NK-92 (cell line): ENCODE data around the gene ZNF408.

Experiments
- DNase-seq: peaks from one replicate; lab custom pipeline; 2025; ENCODE audit not compliant: unreplicated experiment; lab: John Stamatoyannopoulos, UW

The ZNF408 gene

GRCh38 chr11:46725338-46726205 lies 24.7 kb downstream of the ZNF408 start:
- DNase-seq, result no peak

DNA sequence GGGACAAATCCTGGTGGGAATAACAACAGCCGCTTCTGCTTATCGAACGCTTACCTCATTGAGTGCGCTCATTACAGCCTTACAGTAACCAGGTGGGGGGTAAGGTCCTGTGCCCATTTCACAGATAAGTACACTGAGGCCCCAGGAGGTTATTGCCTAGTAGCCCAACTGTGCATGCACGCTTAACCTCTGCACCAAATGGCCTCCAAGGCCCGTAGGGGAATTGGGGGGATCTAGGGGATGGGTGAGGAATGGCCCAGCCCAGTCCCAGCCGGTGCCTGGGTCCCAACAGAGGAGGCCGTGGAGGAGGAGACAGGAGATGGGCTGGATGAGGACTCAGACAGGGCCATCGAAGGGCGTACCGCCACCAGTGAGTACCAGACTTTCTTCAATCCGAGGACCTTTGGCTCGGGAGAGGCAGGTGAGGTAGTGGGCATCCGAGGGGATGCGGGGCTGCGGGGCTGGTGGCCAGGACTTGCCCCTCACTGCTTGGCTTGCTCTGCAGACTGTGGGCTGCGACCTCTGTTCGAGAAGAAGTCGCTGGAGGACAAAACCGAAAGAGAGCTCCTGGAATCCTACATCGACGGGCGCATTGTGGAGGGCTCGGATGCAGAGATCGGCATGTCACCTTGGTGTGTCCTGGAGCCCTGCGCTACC lies 25.5 kb downstream of the ZNF408 start:
- no peak for DNase-seq

GRCh38 chr11:46727952-46728658 lies 27.3 kb downstream of the ZNF408 start:
- DNase-seq, result no peak

- no peak for DNase-seq
Measured at GRCh38 chr11:46728659-46729040, 27.8 kb downstream of the ZNF408 start.

DNA sequence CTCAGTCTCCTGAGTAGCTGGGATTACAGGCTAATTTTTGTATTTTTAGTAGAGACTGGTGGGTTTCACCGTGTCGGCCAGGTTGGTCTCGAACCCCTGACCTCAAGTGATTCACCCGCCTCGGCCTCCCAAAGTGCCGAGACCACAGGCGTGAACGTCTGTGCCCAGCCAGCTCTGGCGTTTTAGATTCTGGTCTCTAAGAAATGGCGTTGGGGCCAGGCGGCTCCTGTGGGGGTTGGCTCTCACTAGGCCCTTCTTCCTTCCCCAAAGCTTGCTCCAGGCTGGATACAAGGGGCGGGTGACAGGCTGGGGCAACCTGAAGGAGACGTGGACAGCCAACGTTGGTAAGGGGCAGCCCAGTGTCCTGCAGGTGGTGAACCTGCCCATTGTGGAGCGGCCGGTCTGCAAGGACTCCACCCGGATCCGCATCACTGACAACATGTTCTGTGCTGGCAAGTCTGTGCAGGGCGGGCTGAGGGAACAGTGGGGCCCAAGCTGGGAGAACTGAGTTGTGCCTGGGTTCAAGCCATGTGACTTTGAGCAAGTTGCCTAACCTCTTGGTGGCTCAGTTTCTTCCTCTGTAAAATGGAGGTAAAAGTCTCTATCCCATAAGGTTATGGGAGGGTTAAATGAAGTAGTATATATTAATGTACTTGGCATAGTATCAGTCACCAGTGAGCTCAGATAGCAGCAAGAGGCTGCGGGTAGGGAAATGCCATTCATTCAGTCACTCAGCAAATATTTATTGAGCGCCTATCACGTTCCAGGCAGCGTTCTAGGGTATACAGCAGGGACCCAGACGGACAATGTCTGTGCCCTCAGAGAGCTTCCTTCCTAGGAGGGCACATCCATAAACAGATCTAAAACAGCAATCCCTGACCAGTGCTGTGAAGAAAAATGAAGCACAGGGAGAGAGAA lies 28.5 kb downstream of the ZNF408 start:
- no peak for DNase-seq

GRCh38 chr11:46731545-46731944 lies 30.7 kb downstream of the ZNF408 start:
- no peak for DNase-seq

GRCh38 chr11:46733234-46733633 lies 32.4 kb downstream of the ZNF408 start:
- DNase-seq, result no peak

DNA sequence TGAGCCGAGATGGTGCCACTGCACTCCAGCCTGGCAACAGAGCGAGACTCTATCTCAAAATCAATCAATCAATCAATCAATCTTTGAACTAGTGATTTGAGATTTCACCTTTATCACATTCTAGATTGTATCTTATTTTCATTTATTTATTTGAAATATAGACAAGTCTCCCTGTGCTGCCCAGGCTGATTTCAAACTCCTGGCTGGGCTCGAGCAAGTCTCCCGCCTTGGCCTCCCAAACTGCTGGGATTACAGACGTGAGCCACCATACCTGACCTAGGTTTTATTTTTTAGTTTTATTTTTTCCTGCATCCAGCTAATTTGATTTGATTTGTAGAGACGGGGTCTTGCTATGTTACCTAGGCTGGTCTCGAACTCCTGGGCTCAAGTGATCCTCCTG lies 35.3 kb downstream of the ZNF408 start:
- DNase-seq, result no peak

- DNase-seq, result no peak
Measured at GRCh38 chr11:46736615-46737014, 35.8 kb downstream of the ZNF408 start.

- no peak for DNase-seq
Measured at GRCh38 chr11:46737699-46738098, 36.9 kb downstream of the ZNF408 start.

GRCh38 chr11:46738887-46739286 lies 38.1 kb downstream of the ZNF408 start:
- DNase-seq, result no peak

DNA sequence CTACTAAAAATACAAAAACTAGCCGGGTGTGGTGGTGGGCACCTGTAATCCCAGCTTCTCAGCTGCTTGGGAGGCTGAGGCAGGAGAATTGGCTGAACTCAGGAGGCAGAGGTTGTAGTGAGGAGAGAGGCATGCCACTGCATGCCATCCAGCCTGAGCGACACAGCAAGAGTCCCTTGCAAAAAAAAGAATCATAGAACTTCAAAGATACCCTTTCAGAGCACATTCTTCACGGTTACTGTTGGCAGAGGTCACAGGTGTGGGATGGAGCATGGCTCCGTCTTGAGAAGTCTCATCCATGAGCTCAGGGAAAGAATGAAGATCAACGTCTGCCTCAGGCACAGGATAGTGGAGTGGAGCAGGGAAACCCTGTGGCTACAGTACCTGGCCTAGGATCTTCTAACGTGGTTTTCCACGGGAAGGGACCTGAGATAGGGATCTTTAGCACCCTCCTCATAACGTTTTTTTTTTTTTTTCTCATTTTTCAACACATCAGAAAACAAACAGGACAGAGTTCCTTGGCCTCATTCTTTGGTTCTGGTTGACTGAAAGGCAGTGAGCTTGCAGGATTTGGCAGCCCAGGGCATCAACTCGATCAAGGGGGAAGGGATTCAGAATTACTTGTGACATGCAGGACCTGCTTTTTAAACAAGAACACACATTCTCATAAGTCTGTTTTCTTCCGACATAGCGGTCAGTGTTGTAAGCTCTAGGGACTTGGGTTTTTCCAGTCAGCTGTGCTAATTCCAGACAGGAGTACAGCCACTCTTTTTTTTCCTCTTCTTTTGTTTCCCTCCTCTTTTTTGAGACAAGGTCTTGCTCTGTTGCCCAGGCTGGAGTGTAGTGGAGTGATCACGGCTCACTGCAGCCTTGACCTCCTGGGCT lies 41.0 kb downstream of the ZNF408 start:
- DNase-seq, result no peak

GRCh38 chr11:46743043-46743442 lies 42.2 kb downstream of the ZNF408 start:
- no peak for DNase-seq

DNA sequence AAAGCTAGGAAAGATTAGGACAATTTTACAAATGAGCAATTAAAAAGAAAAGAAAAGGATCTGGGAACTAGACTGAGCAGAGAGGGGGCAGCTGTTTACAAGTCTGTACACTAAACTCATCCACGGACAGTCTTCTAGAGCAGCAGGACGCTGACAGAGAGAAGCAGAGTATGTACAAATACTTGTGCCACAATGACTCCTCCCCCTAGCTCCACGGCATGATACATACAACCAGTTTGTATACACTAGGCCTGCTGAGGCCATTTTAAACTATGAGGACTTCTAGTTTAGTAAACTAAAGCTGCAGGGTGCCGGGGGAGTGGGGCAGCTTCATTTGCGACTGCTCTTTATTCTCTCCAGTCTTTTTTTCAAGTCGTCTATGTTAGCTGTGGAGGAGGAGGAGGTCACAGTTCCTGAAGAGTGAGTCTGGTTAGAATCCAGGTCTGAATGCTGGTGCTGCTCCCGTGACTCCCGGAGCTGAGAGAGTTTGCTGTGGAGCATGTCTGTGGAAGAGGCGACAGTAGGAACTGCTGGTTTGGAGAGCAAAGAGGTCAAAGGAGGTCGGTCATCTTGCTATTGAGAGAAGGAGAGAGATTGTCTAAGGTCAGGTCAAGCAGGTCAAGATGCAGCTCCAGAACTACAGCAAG lies 43.0 kb downstream of the ZNF408 start:
- DNase-seq, result no peak

GRCh38 chr11:46745328-46745727 lies 44.5 kb downstream of the ZNF408 start:
- no peak for DNase-seq

- no peak for DNase-seq
Measured at GRCh38 chr11:46745995-46746394, 45.2 kb downstream of the ZNF408 start.

DNA sequence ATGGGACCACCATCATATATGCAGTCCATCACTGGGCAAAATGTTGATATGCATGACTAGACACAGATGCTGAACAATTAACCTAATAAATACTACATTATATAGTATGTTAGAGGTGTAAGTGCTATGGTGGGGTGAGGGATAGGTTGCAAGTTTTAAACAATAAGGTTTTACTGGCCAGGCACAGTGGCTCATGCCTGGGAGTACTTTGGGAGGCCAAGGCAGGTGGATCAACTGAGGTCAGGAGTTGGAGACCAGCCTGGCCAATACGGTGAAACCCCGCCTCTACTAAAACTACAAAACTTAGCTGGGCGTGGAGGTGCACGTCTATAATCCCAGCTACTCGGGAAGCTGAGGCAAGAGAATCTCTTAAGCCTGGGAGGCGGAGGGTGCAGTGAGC lies 46.3 kb downstream of the ZNF408 start:
- no peak for DNase-seq
